ENCODE results near the gene FADS6.
"Not testable (repeated sequence)": the region's sequence is repeated elsewhere in the genome, so short reads cannot be mapped to it uniquely, and the experiment has no call there.

FADS6 gene

GRCh38 chr17:74883241-74883745, 10.1 kb downstream of the FADS6 start:
- no peak for DNase-seq

DNA sequence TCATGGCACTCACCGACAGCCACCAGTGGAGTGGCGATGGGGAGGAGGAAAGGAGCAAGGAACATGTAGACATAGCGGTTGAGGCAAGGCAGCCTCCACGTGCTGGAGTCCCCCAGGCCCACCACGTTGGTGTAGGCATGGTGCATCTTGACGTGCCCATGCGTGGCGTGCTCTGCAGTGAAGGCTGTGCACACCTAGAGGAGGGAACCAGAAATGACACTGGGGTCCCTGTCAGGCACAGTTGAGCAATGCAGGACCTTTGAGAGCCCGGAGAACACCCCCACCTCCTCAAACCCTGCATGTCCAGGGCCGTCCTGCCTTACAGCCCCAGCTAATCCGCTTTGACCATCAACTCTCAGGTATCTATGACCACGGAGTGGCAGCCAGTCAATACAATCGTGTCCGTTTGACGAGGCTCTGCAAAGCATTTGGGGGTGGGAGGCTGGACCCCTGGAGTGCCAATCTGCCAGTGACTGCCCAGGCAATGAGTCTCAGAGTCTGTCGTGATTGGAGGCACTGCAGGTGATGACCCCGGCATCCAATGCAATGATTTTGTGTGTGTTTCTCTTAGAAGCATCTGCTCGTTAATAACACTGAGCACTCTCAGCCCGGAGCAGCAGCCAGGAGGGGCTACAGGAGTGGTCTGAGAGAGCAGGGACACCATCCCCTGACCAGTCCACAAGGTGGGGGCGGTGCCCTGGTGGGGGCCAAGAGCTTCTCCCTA, 10.8 kb downstream of the FADS6 start:
- no peak for DNase-seq

GRCh38 chr17:74881073-74881472, 12.4 kb downstream of the FADS6 start:
- DNase-seq, result no peak

- DNase-seq, result no peak
Measured at GRCh38 chr17:74879308-74879707, 14.1 kb downstream of the FADS6 start.

GRCh38 chr17:74878658-74879057, 14.8 kb downstream of the FADS6 start:
- DNase-seq, result no peak

- no peak for DNase-seq
Measured at GRCh38 chr17:74877592-74878548, 15.6 kb downstream of the FADS6 start.

- DNase-seq, result no peak
Measured at GRCh38 chr17:74875977-74876593, 17.3 kb downstream of the FADS6 start.

DNA sequence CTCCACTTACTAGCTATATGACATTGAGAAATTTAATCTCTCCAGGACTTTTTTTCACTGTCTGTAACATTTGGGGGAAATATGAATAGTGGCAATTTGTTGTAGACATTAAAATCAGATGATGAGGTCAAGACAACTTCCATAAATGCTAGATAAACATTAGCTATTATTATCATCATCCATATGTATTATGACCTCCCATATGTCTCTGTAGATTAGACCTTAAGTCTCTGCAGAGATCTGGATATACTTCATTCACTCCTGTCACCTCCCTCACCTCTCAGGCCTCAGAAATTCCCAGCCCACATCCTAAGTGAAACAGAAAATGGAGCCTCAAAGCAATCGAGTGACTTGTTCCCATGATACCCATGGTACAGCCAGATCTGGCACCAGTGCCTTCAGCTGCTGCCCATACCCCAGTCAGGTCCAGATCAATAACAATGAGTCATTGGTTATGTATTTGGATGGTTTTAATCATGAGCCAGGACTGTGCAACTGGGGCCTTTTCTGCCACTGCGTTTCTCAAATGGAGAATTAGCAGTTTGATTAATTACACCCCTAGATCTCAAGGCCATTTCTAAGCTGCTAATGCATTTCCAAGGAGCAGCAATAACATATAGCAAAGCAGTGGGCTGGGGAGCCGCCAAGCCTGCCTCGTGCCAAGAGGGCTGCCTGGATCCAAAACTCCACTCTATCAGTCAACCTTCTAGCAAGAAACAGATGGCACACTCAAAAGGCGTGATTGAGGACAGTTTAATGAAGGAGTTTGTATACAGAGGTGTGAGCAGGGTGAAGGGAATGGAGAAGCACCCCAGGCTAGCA, 18.1 kb downstream of the FADS6 start:
- DNase-seq, result no peak

GRCh38 chr17:74874615-74875037, 18.8 kb downstream of the FADS6 start:
- DNase-seq, result no peak

DNA sequence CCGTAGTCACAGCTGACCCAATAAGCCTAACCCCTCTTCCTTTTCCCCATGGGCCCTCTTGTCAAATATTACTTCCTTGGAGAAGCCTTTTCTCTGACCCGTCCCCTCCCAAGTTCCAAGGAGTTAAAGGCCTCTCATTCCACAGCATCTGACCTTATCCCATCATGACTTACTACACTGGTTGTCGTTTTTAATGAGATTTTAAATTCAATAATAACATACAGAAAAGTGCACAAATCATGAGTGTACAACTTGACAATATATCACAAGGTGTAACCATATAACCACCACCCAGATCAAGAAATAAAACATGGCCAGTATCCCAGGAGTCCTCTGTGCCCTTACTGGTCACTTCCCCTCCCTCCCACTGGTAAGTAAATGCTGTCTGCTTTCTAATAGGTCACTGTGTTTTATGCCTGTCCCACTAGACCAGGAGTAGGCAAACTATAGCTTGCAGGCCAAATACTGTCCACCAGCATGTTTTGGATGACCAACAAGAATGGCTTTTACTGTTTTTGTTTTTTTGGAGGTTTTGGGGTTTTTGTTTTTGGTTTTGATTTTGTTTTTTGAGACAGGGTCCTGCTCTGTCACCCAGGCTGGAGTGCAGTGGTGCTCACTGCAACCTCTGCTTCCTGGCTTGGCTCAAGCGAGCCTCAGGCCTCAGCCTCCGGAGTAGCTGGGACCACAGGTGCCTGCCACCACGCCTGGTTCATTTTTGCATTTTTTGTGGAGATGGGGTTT, 19.4 kb downstream of the FADS6 start:
- DNase-seq, result peak; percentile 7

- DNase-seq, result peak; percentile 99
Measured at GRCh38 chr17:74873037-74873873, 20.2 kb downstream of the FADS6 start.

DNA sequence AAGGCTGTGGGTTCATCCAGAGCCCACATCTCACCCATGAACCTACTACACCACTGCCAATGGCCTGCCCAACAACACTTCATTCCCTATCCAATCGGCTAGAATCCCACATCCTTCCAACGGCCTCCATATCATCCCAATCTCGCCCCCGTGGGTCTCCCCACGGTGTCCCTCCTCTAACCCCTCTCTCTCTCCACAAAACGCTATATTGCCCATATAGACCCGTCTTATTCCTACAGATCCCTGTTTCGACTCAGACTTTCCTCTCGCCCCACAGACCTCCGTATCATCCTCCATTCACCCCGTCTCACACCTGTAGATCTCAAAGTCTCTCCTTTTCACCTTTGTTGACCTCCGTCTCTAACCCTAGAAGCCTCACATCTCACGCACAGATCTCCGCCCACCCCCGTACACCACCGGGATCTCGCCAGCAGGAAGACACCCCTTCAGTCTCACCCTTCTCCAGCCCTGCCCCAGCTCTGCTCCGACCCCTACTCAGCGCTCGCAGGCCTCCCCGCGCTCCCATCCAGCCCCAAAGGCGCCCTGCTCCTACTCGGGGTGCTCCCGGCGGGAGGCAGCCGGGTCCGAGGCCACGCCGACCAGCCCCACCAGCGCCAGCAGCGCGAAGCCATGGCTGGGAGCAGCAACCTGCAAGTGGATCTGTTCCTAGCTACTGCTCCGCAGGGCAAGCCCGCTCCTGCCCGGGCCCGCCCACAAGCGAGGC, 21.0 kb downstream of the FADS6 start, which contains the start of gene FDXR:
Gene FDXR (minus strand): TSS at position 682 of the 724 bp plus-strand sequence. CDS start 50 bp downstream, at position 632.
- no peak for DNase-seq

- DNase-seq, result no peak
Measured at GRCh38 chr17:74871356-74872076, 21.9 kb downstream of the FADS6 start.

- no peak for DNase-seq
Measured at GRCh38 chr17:74870512-74870911, 22.9 kb downstream of the FADS6 start.

- DNase-seq, result not testable (repeated sequence)
Measured at GRCh38 chr17:74870028-74870427, 23.4 kb downstream of the FADS6 start.

GRCh38 chr17:74868908-74869255, 24.6 kb downstream of the FADS6 start:
- no peak for DNase-seq

DNA sequence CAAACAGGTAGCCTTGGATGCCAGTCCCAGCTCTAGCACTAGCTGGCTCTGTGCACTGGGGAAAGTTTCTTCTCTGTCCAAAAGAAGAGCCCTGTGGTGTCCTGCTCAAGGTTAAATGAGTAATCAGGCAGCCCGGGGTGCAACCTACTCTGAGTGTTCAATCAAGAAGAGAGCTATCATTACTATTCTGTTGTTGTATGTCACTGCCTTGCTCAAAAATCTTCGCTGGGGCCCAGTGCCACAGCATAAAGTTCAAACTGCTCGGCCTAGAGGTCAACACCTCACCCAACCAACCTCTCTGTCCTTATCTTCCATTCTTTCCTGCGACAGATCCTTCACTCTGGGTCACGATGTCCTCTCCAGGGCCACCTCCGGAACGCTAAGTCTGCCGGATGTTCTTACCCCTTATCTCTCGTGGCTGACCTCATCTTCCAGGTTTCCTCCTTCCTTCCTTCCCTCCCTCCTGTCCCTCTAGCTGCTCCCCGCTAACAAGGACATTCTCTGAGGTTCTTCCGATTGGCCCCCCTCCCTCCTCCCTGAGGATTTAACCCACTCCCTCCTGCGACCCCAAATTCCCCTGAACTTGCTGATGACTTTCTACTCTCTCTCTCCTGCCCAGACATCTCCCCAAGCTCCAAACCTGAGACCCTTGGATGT, 25.1 kb downstream of the FADS6 start:
- no peak for DNase-seq

DNA sequence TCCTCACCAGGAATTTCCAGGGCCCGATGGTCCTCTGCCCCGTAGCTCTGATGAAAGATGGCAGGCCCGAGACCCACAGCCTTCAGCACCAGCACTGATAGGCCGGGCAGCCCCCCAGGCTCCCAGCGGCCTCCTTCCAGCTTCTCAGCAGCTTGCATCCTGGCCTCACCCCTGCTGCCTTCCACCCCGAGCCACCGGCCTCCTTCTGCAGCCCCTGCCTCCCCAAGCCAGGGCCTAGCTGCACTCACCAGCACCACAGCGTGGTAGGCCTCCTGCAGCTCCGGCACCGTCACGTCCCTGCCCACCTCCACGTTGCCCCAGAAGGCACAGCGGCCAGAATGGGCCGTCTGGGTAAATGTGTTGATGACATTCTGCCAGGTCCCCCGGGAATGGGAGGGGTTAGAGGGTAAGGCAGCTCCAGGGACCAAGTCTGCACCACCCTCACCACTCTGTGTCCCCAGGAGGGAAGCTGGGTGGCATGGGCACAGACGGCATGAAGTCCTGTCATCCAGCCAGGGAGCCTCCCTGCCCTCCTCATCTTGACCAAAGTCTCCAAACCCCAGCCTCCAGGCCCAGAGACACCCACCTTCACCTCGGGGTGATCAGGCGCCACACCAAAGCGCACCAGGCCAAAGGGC, 27.1 kb downstream of the FADS6 start:
- DNase-seq, result no peak
